ENCODE results near the gene TMEM234. TPM values are rescaled to one million over a fixed set of nuclear protein-coding genes. Genes with fewer than 3 reads are reported as not detected.

TMEM234 gene
- total RNA-seq, 2 experiments from 2014 or later, result 15.7 to 16.5 TPM

- peak within 1 kb of the TSS; percentile 90 for H3K4me3 Mint-ChIP-seq
- no peaks in the 10 kb centered on the region for H3K27me3 Mint-ChIP-seq
- POLR2A ChIA-PET, result interaction anchor here (0.9 to 2.6 kb wide), 13 partner anchors 8 to 133 kb away, joined by 3 to 15 read pairs (median 5); partner anchors contain the start of genes EIF3I, FAM167B, KPNA6 and MARCKSL1
These were observed 16.5 kb downstream of the TMEM234 start, which contains the start of gene IQCC for GRCh38 chr1:32205401-32206370. TSS of gene IQCC (plus strand) at chr1:32205671. CDS start at chr1:32205682, 11 bp downstream.

GRCh38 chr1:32204943-32205361 lies 17.2 kb downstream of the TMEM234 start:
- H3K27me3 Mint-ChIP-seq, result no peaks in the 10 kb centered on the region
- peaks cover 25% of the 10 kb centered on the region for H3K36me3 Mint-ChIP-seq
- H3K9me3 Mint-ChIP-seq, result no peaks in the 10 kb centered on the region
- DNase-seq (no peak), ATAC-seq (ENCODE audit: low read depth) (no peak)
- peak overlapping the region; percentile 90 for H3K4me3 Mint-ChIP-seq
- peaks cover 35% of the 10 kb centered on the region for H3K4me1 Mint-ChIP-seq
- POLR2A ChIA-PET, result interaction anchor here (0.6 to 2.6 kb wide), 10 partner anchors 10 to 132 kb away, joined by 3 to 15 read pairs (median 6); partner anchors contain the start of genes EIF3I, FAM167B, MARCKSL1 and TMEM234
- no peak overlapping the region for H3K27ac Mint-ChIP-seq

More at GRCh38 chr1:32205401-32206370, 16.5 kb downstream of the TMEM234 start, which contains the start of gene IQCC:
- peak; percentile 87 for DNase-seq
- Mint-ChIP-seq H3K27ac (peak within 1 kb of the TSS; percentile 85), H3K4me1 (peaks cover 29% of the 10 kb centered on the region), H3K36me3 (peaks cover 25% of the 10 kb centered on the region), H3K9me3 (no peaks in the 10 kb centered on the region)
- ATAC-seq (ENCODE audit: low read depth), result peak; percentile 74

GRCh38 chr1:32201011-32201855 lies 20.9 kb downstream of the TMEM234 start:
- ATAC-seq (ENCODE audit: low read depth) (peak; percentile 61), DNase-seq (peak; percentile 88)
- peaks cover 54% of the 10 kb centered on the region for H3K4me1 Mint-ChIP-seq
- H3K27ac Mint-ChIP-seq, result peak overlapping the region; percentile 91
- POLR2A ChIA-PET, result interaction anchor here (0.6 to 3.1 kb wide), 20 partner anchors 9 to 557 kb away, joined by 3 to 37 read pairs (median 5); partner anchors contain the start of genes BSDC1, KPNA6, LCK and MARCKSL1
- H3K36me3 Mint-ChIP-seq, result peaks cover 36% of the 10 kb centered on the region
- H3K4me3 Mint-ChIP-seq, result peak overlapping the region; percentile 84
- no peaks in the 10 kb centered on the region for H3K9me3 Mint-ChIP-seq
- peaks cover 2% of the 10 kb centered on the region for H3K27me3 Mint-ChIP-seq

GRCh38 chr1:32200226-32201010 lies 21.7 kb downstream of the TMEM234 start, which contains the start of gene CCDC28B:
TSS of gene CCDC28B (plus strand) at chr1:32200595. CDS start at chr1:32201936, 1,341 bp downstream.
- H3K27me3 Mint-ChIP-seq, result peaks cover 2% of the 10 kb centered on the region
- H3K27ac Mint-ChIP-seq, result peak within 1 kb of the TSS; percentile 91
- ATAC-seq (ENCODE audit: low read depth) (peak; percentile 55), DNase-seq (peak; percentile 72)
- H3K4me1 Mint-ChIP-seq, result peaks cover 56% of the 10 kb centered on the region
- POLR2A ChIA-PET, result interaction anchor here (0.6 to 3.1 kb wide), 15 partner anchors 8 to 404 kb away, joined by 3 to 37 read pairs (median 6); partner anchors contain the start of genes BSDC1, KPNA6, LCK and MARCKSL1
- H3K36me3 Mint-ChIP-seq, result peaks cover 41% of the 10 kb centered on the region
- H3K4me3 Mint-ChIP-seq, result peak within 1 kb of the TSS; percentile 84
- no peaks in the 10 kb centered on the region for H3K9me3 Mint-ChIP-seq

- ATAC-seq (ENCODE audit: low read depth) (no peak), DNase-seq (no peak)
- peaks cover 40% of the 10 kb centered on the region for H3K36me3 Mint-ChIP-seq
- H3K27me3 Mint-ChIP-seq, result peaks cover 2% of the 10 kb centered on the region
- no peaks in the 10 kb centered on the region for H3K9me3 Mint-ChIP-seq
- H3K27ac Mint-ChIP-seq, result peak overlapping the region; percentile 91
- H3K4me3 Mint-ChIP-seq, result peak overlapping the region; percentile 84
- peaks cover 62% of the 10 kb centered on the region for H3K4me1 Mint-ChIP-seq
- POLR2A ChIA-PET, result interaction anchor here (0.9 to 3.1 kb wide), 8 partner anchors 10 to 127 kb away, joined by 3 to 37 read pairs (median 7); partner anchors contain the start of genes KPNA6, TMEM39B and TXLNA
These were observed 22.5 kb downstream of the TMEM234 start for GRCh38 chr1:32199717-32200072.

- Mint-ChIP-seq H3K4me3 (peak overlapping the region; percentile 10), H3K27me3 (peaks cover 2% of the 10 kb centered on the region), H3K4me1 (peaks cover 63% of the 10 kb centered on the region), H3K27ac (peak overlapping the region; percentile 16), H3K9me3 (no peaks in the 10 kb centered on the region), H3K36me3 (peaks cover 43% of the 10 kb centered on the region)
- no peak for ATAC-seq (ENCODE audit: low read depth)
- DNase-seq, result no peak
- POLR2A ChIA-PET, result interaction anchor here (0.8 to 1.6 kb wide), 2 partner anchors 9 to 17 kb away, joined by 3 to 6 read pairs; partner anchors contain the start of gene DCDC2B
These were observed 23.0 kb downstream of the TMEM234 start for GRCh38 chr1:32199043-32199716.

GRCh38 chr1:32198237-32199042 lies 23.7 kb downstream of the TMEM234 start:
- H3K27me3 Mint-ChIP-seq, result peaks cover 2% of the 10 kb centered on the region
- ATAC-seq (ENCODE audit: low read depth) (no peak), DNase-seq (no peak)
- H3K4me3 Mint-ChIP-seq, result no peak overlapping the region
- H3K36me3 Mint-ChIP-seq, result peaks cover 43% of the 10 kb centered on the region
- no peak overlapping the region for H3K27ac Mint-ChIP-seq
- POLR2A ChIA-PET, result interaction anchor here (0.8 kb wide), 2 partner anchors 10 to 196 kb away, joined by 3 read pairs; partner anchors contain the start of genes BSDC1 and DCDC2B
- H3K4me1 Mint-ChIP-seq, result peaks cover 67% of the 10 kb centered on the region
- H3K9me3 Mint-ChIP-seq, result no peaks in the 10 kb centered on the region

- Mint-ChIP-seq H3K27ac (no peak overlapping the region), H3K9me3 (no peaks in the 10 kb centered on the region), H3K27me3 (peaks cover 2% of the 10 kb centered on the region), H3K4me1 (peaks cover 69% of the 10 kb centered on the region), H3K4me3 (no peak overlapping the region), H3K36me3 (peaks cover 45% of the 10 kb centered on the region)
- POLR2A ChIA-PET, result interaction anchor here (0.8 to 2.2 kb wide), 4 partner anchors 8 to 197 kb away, joined by 3 to 11 read pairs (median 4); partner anchors contain the start of genes BSDC1, HDAC1, IQCC and TXLNA
- ATAC-seq (ENCODE audit: low read depth) (no peak), DNase-seq (no peak)
These were observed 24.3 kb downstream of the TMEM234 start for GRCh38 chr1:32197837-32198236.

GRCh38 chr1:32197074-32197473 lies 25.1 kb downstream of the TMEM234 start:
- Mint-ChIP-seq H3K9me3 (no peaks in the 10 kb centered on the region), H3K27ac (no peak overlapping the region)

GRCh38 chr1:32195972-32196823 lies 26.0 kb downstream of the TMEM234 start:
- H3K4me3 Mint-ChIP-seq, result peak overlapping the region; percentile 70
- POLR2A ChIA-PET, result interaction anchor here (0.9 to 2.6 kb wide), 7 partner anchors 10 to 140 kb away, joined by 3 to 11 read pairs (median 5); partner anchors contain the start of genes IQCC, MARCKSL1 and TXLNA

More at GRCh38 chr1:32197074-32197473, 25.1 kb downstream of the TMEM234 start:
- H3K4me1 Mint-ChIP-seq, result peaks cover 67% of the 10 kb centered on the region
- POLR2A ChIA-PET, result interaction anchor here (0.8 to 2.2 kb wide), 6 partner anchors 9 to 125 kb away, joined by 3 to 11 read pairs (median 4); partner anchors contain the start of genes HDAC1, IQCC and TXLNA
- ATAC-seq (ENCODE audit: low read depth), result no peak
- no peak overlapping the region for H3K4me3 Mint-ChIP-seq
- no peak for DNase-seq
- H3K36me3 Mint-ChIP-seq, result peaks cover 45% of the 10 kb centered on the region
- peaks cover 2% of the 10 kb centered on the region for H3K27me3 Mint-ChIP-seq

More at GRCh38 chr1:32195972-32196823, 26.0 kb downstream of the TMEM234 start:
- Mint-ChIP-seq H3K4me1 (peaks cover 70% of the 10 kb centered on the region), H3K36me3 (peaks cover 47% of the 10 kb centered on the region), H3K27ac (peak overlapping the region; percentile 77), H3K27me3 (peaks cover 2% of the 10 kb centered on the region), H3K9me3 (no peaks in the 10 kb centered on the region)
- DNase-seq, result no peak
- peak; percentile 14 for ATAC-seq (ENCODE audit: low read depth)

Data from activated naive CD8-positive, alpha-beta T cell treated with anti-CD3 and anti-CD28 coated beads, Interleukin-2, amount 10 ng/mL, durations not matched to agents 7 days and 5 days (primary cell).